IMR-90 (cell line): ENCODE measurements around the gene BLTP2. TPM values are rescaled to one million over a fixed set of nuclear protein-coding genes. Genes with fewer than 3 reads are reported as not detected.

ENCODE experiments used
- ATAC-seq: fragments of 200-7000 bp; cut with Tn5 transposase; 2 replicates; pipeline ENCODE4 v1.9.1; 2020; ENCODE audit warnings: low read depth, mild to moderate bottlenecking, moderate library complexity
- BruUV-seq: library from RNA; stranded (reverse); fragments of 400-500 nt; replicated peaks from 2 replicates; lab custom pipeline; 2021; lab: Mats Ljungman, UMichigan
- CTCF ChIA-PET: fragments of 300-600 bp; formaldehyde crosslinking; extraction: SDS; loops from one replicate; lab custom pipeline; 2021; ENCODE audit warnings: antibody characterized with exemption; lab: Yijun Ruan, JAX
- POLR2A ChIA-PET: fragments of 300-600 bp; sonication (Branson Sonifier 250); formaldehyde crosslinking; loops from one replicate; lab custom pipeline; 2022; ENCODE audit warnings: antibody characterized with exemption; ENCODE audit not compliant: unreplicated experiment; lab: Charles Lee
- DNase-seq: peaks from one replicate; pipeline ENCODE4 v3.0.0; 2013
- H2AFZ ChIP-seq: replicated peaks from 2 replicates; pipeline ENCODE3; 2013; ENCODE audit warnings: low read length, mild to moderate bottlenecking; ENCODE audit not compliant: poor library complexity
- H2AK5ac ChIP-seq: 2 replicates; pipeline ENCODE4 v1.6.1; 2013; ENCODE audit warnings: low read depth, low read length, inconsistent platforms
- H2AK9ac ChIP-seq: replicated peaks from 2 replicates; pipeline ENCODE3; 2013; ENCODE audit warnings: mild to moderate bottlenecking, low read depth, low read length, moderate library complexity; ENCODE audit not compliant: poor library complexity
- H2BK120ac ChIP-seq: 2 replicates; pipeline ENCODE4 v1.6.1; 2013; ENCODE audit warnings: low read depth, low read length, inconsistent platforms
- H2BK15ac ChIP-seq: 3 replicates; pipeline ENCODE4 v1.6.1; 2013; ENCODE audit warnings: low read depth, low read length, inconsistent platforms
- H2BK20ac ChIP-seq: 2 replicates; pipeline ENCODE4 v1.6.1; 2013; ENCODE audit warnings: low read depth, mild to moderate bottlenecking, inconsistent platforms, low read length, moderate library complexity
- H2BK5ac ChIP-seq: 2 replicates; pipeline ENCODE4 v1.6.1; 2013; ENCODE audit warnings: mild to moderate bottlenecking, low read depth, low read length, inconsistent platforms; ENCODE audit not compliant: poor library complexity, severe bottlenecking
- H3K14ac ChIP-seq: replicated peaks from 2 replicates; pipeline ENCODE4 v1.6.1; 2013; ENCODE audit warnings: low read depth, low read length, inconsistent platforms
- H3K18ac ChIP-seq: 2 replicates; pipeline ENCODE4 v1.6.1; 2013; ENCODE audit warnings: low read depth, low read length, control low read depth
- H3K23ac ChIP-seq: 2 replicates; pipeline ENCODE4 v1.6.1; 2013; ENCODE audit warnings: low read depth, low read length, inconsistent platforms
- H3K27ac ChIP-seq: 2 replicates; pipeline ENCODE4 v1.5.1; 2013; ENCODE audit warnings: mild to moderate bottlenecking, control low read depth, low read length; ENCODE audit not compliant: insufficient read depth
- H3K27me3 ChIP-seq: 2 replicates; pipeline ENCODE4 v1.6.1; 2013; ENCODE audit warnings: low read length; ENCODE audit not compliant: control insufficient read depth, insufficient read depth
- H3K36me3 ChIP-seq: 2 replicates; pipeline ENCODE4 v1.6.1; 2013; ENCODE audit warnings: low read length, mixed read lengths; ENCODE audit not compliant: control insufficient read depth, insufficient read depth
- H3K4ac ChIP-seq: 2 replicates; pipeline ENCODE4 v1.6.1; 2013; ENCODE audit warnings: low read depth, low read length, inconsistent platforms
- H3K4me1 ChIP-seq: 2 replicates; pipeline ENCODE4 v1.6.1; 2013; ENCODE audit warnings: low read length, mixed read lengths; ENCODE audit not compliant: control insufficient read depth, insufficient read depth
- H3K4me2 ChIP-seq: 2 replicates; pipeline ENCODE4 v1.6.1; 2013; ENCODE audit warnings: low read depth, mild to moderate bottlenecking, control low read depth, low read length, moderate library complexity
- H3K4me3 ChIP-seq: 2 replicates; pipeline ENCODE4 v1.5.1; 2013; ENCODE audit warnings: low read depth, mild to moderate bottlenecking, control low read depth, low read length, moderate library complexity; ENCODE audit not compliant: insufficient read depth
- H3K56ac ChIP-seq: 2 replicates; pipeline ENCODE4 v1.6.1; 2013; ENCODE audit warnings: low read length, inconsistent platforms; ENCODE audit not compliant: insufficient read depth; ENCODE audit errors: extremely low read depth
- H3K79me1 ChIP-seq, 2 experiments: 2 replicates each; pipeline ENCODE4 v1.6.1; 2013; ENCODE audit warnings: low read length in 2 of 2, inconsistent platforms in 1 of 2, low read depth in 1 of 2
- H3K9ac ChIP-seq: 2 replicates; pipeline ENCODE4 v1.6.1; 2013; ENCODE audit warnings: low read depth, low read length, control low read depth
- H3K9me1 ChIP-seq: 2 replicates; pipeline ENCODE4 v1.6.1; 2013; ENCODE audit warnings: low read length, inconsistent platforms; ENCODE audit not compliant: insufficient read depth
- H3K9me3 ChIP-seq: 2 replicates; pipeline ENCODE4 v1.6.1; 2013; ENCODE audit warnings: low read length; ENCODE audit not compliant: control insufficient read depth, insufficient read depth
- H4K20me1 ChIP-seq: 2 replicates; pipeline ENCODE4 v1.6.1; 2013; ENCODE audit warnings: low read length, inconsistent platforms; ENCODE audit not compliant: insufficient read depth
- H4K5ac ChIP-seq: 2 replicates; pipeline ENCODE4 v1.6.1; 2013; ENCODE audit warnings: mild to moderate bottlenecking, low read depth, low read length, control low read depth
- H4K8ac ChIP-seq, 2 experiments: 2 replicates each; pipeline ENCODE4 v1.6.1; 2013; ENCODE audit warnings: low read depth in 2 of 2, low read length in 2 of 2, control low read depth in 1 of 2, inconsistent platforms in 1 of 2
- H4K91ac ChIP-seq: 2 replicates; pipeline ENCODE4 v1.6.1; 2013; ENCODE audit warnings: low read depth, low read length, inconsistent platforms; ENCODE audit not compliant: insufficient read depth
- CEBPB ChIP-seq: IDR thresholded peaks from 2 replicates; pipeline ENCODE4 v1.6.1; 2012; ENCODE audit warnings: low read depth, low read length, improper control_type of control experiment
- ELK1 ChIP-seq: fragments of 150-350 bp; IDR thresholded peaks from 2 replicates; pipeline ENCODE4 v1.6.1; 2016; ENCODE audit warnings: low read depth, mild to moderate bottlenecking, low read length, moderate library complexity, borderline replicate concordance
- FOS ChIP-seq: fragments of 150-350 bp; IDR thresholded peaks from 2 replicates; pipeline ENCODE4 v1.6.1; 2016; ENCODE audit warnings: low read depth, low read length
- MAZ ChIP-seq: IDR thresholded peaks from 2 replicates; pipeline ENCODE4 v1.6.1; 2012; ENCODE audit warnings: low read depth, mild to moderate bottlenecking, low read length, improper control_type of control experiment, moderate library complexity, borderline replicate concordance
- MXI1 ChIP-seq: IDR thresholded peaks from 2 replicates; pipeline ENCODE4 v1.6.1; 2012; ENCODE audit warnings: low read depth, mild to moderate bottlenecking, low read length, moderate library complexity, borderline replicate concordance
- POLR2A ChIP-seq: IDR thresholded peaks from 2 replicates; pipeline ENCODE4 v1.6.1; 2012; ENCODE audit warnings: mild to moderate bottlenecking, low read depth, low read length
- RCOR1 ChIP-seq: IDR thresholded peaks from 2 replicates; pipeline ENCODE4 v1.6.1; 2012; ENCODE audit warnings: mild to moderate bottlenecking, low read length, improper control_type of control experiment; ENCODE audit not compliant: insufficient replicate concordance
- USF2 ChIP-seq: fragments of 150-350 bp; IDR thresholded peaks from 2 replicates; pipeline ENCODE4 v1.6.1; 2017; ENCODE audit warnings: mild to moderate bottlenecking, antibody characterized with exemption, low read length, low read depth
- whole genome bisulfite sequencing, 2 experiments: methylation state at CpG; one replicate each; pipeline versions ENCODE4 v1.1.5 to v1.1.7; 2013; ENCODE audit warnings: missing lambda C conversion rate in 2 of 2; ENCODE audit not compliant: insufficient read length in 1 of 2; ENCODE audit errors: extremely low coverage in 2 of 2; 5-methylcytosine and 5-hydroxymethylcytosine counted together
- dilution Hi-C: fragments of 300-500 bp; cut with HindIII; formaldehyde crosslinking; loops from one replicate; pipeline ENCODE4 v1.14.3; 2018; ENCODE audit warnings: low sequenced_read_pairs; ENCODE audit not compliant: unreplicated experiment
- in situ Hi-C: fragments of 300-500 bp; cut with MboI; formaldehyde crosslinking; loops from 3 replicates; pipeline ENCODE4 v1.14.3; 2019; ENCODE audit warnings: low sequenced_read_pairs, inconsistent platforms, mixed read lengths
- intact Hi-C: fragments of 100-400 bp; cut with micrococcal nuclease; formaldehyde crosslinking; loops from 2 replicates; pipeline ENCODE4 v1.10.0; 2022
- polyA plus RNA-seq, 3 experiments: library from polyadenylated mRNA; depleted of rRNA; stranded (reverse); fragments of >200 nt; gene quantifications; 2 replicates each; pipeline ENCODE4 v1.2.3, GENCODE V29; 2012; ENCODE audit warnings: low replicate concordance in 1 of 3
- total RNA-seq: library from RNA; depleted of rRNA; stranded (reverse); fragments of >200 nt; gene quantifications from 2 replicates; pipeline ENCODE4 v1.2.3, GENCODE V29; 2012

Gene BLTP2
- total and polyA plus RNA-seq, 2 of the 4 experiments (the other 2 are of a cell fraction): 42.3 to 174 TPM

- Histone ChIP-seq H3K23ac (no peak overlapping the region), H3K56ac (no peak overlapping the region), H2BK120ac (no peak overlapping the region), H3K9ac (no peak overlapping the region), H3K14ac (no peak overlapping the region), H2BK15ac (no peak overlapping the region), H2AFZ (no peak overlapping the region), H4K5ac (no peak overlapping the region), H3K27me3 (no peaks in the 10 kb centered on the region), H3K4me2 (no peak overlapping the region), H3K9me1 (peaks cover 3% of the 10 kb centered on the region; the same call in 1 of the 2 replicates), H2BK20ac (no peak overlapping the region), H3K4ac (no peak overlapping the region), H3K9me3 (no peaks in the 10 kb centered on the region), H3K27ac (no peak overlapping the region), H2AK5ac (no peak overlapping the region), H3K4me1 (no peaks in the 10 kb centered on the region), H3K4me3 (no peak overlapping the region), H2BK5ac (no peak overlapping the region), H3K36me3 (peaks cover 73% of the 10 kb centered on the region), H4K20me1 (peaks cover 3% of the 10 kb centered on the region), H2AK9ac (no peak overlapping the region), H3K79me1 (peaks cover 11 to 29% of the 10 kb centered on the region in 2 experiments), H4K8ac (no peak overlapping the region), H4K91ac (no peak overlapping the region), H3K18ac (no peak overlapping the region)
- no CpG with 5 or more reads among the region's 3 CpGs for WGBS, 2 experiments
- TF ChIP-seq RCOR1 (no peak), USF2 (no peak), CEBPB (no peak), ELK1 (no peak), MAZ (no peak), POLR2A (no peak), MXI1 (no peak), FOS (no peak)
- in situ Hi-C loops (no loop called here), dilution Hi-C loops (no loop called here), intact Hi-C loops (no loop called here)
- ChIA-PET CTCF (interaction anchor here (0.6 to 1.5 kb wide), 2 partner anchors 8 to 28 kb away, joined by 3 to 4 read pairs; no protein-coding TSS in a partner anchor), POLR2A (no interaction called here)
- DNase-seq: peak; percentile 52
- ATAC-seq: peak; percentile 91
- no TSS peak for BruUV-seq
Measured at GRCh38 chr17:28675490-28675889, 30.5 kb upstream of the BLTP2 start.
